ENCODE measurements around the gene MAPKAP1.

MAPKAP1 gene

GRCh38 chr9:125466411-125466810 lies 240.6 kb downstream of the MAPKAP1 start:
- TF ChIP-seq, protein P1, sequence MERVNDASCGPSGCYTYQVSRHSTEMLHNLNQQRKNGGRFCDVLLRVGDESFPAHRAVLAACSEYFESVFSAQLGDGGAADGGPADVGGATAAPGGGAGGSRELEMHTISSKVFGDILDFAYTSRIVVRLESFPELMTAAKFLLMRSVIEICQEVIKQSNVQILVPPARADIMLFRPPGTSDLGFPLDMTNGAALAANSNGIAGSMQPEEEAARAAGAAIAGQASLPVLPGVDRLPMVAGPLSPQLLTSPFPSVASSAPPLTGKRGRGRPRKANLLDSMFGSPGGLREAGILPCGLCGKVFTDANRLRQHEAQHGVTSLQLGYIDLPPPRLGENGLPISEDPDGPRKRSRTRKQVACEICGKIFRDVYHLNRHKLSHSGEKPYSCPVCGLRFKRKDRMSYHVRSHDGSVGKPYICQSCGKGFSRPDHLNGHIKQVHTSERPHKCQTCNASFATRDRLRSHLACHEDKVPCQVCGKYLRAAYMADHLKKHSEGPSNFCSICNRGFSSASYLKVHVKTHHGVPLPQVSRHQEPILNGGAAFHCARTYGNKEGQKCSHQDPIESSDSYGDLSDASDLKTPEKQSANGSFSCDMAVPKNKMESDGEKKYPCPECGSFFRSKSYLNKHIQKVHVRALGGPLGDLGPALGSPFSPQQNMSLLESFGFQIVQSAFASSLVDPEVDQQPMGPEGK (CRISPR knock-in tag; IDR thresholded peaks at IDR 0.05; ENCODE audit: borderline replicate concordance) = no peak
- ATAC-seq = no peak

DNA sequence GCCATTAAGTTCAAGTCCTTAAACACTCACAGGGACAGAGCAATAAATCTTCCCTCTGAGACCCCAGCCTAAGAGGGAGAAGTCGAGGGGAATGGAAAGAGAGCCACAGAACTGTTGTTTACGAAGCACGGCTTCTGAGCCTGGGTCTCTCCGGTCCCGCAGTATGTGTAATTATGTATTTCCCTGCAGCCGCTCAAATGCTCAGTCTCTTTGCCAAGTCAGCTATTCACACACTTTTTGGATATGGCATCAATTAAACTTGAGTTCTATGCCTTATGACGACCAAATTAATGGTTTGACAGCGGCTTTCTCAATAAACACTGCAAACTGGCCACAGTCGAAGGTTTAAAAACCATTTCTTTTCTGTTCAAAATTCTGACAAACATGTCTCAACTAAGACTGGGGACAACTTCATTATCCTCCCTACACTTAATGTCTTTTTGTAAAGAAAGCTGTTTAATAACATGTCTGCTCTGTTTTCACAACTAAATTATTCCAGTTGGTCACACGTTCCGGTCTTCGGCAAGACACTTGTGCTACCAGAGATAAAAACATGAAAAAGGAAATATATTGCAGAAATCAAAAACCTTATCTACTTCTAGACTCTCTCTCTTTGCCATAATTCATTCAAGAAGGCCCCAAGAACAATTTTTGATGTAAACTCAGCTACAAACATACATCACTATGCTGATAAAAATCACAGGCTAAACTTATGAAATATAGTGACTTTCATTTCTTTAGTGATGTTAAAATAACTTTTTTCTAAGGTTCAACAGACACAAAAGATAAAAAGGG lies 242.2 kb downstream of the MAPKAP1 start:
- ATAC-seq = no peak
- TF ChIP-seq CSDC2 (CRISPR knock-in tag; IDR thresholded peaks at IDR 0.05) = no peak
- TF ChIP-seq, protein P2, sequence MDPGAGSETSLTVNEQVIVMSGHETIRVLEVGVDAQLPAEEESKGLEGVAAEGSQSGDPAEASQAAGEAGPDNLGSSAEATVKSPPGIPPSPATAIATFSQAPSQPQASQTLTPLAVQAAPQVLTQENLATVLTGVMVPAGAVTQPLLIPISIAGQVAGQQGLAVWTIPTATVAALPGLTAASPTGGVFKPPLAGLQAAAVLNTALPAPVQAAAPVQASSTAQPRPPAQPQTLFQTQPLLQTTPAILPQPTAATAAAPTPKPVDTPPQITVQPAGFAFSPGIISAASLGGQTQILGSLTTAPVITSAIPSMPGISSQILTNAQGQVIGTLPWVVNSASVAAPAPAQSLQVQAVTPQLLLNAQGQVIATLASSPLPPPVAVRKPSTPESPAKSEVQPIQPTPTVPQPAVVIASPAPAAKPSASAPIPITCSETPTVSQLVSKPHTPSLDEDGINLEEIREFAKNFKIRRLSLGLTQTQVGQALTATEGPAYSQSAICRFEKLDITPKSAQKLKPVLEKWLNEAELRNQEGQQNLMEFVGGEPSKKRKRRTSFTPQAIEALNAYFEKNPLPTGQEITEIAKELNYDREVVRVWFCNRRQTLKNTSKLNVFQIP (CRISPR knock-in tag; IDR thresholded peaks at IDR 0.05; ENCODE audit: borderline replicate concordance, low read depth) = no peak
- no peak for TF ChIP-seq ARNTL (CRISPR knock-in tag; IDR thresholded peaks at IDR 0.05; ENCODE audit: borderline replicate concordance, low read depth)
- TF ChIP-seq GLIS3 (CRISPR knock-in tag; IDR thresholded peaks at IDR 0.05) = no peak
- TF ChIP-seq PPARA (CRISPR knock-in tag; IDR thresholded peaks at IDR 0.05; ENCODE audit: borderline replicate concordance) = no peak
- TF ChIP-seq, protein P1 (CRISPR knock-in tag; IDR thresholded peaks at IDR 0.05; ENCODE audit: borderline replicate concordance) = no peak
- TF ChIP-seq OSR1 (CRISPR knock-in tag; IDR thresholded peaks at IDR 0.05) = no peak
- no peak for TF ChIP-seq SNAI2 (CRISPR knock-in tag; IDR thresholded peaks at IDR 0.05)

DNA sequence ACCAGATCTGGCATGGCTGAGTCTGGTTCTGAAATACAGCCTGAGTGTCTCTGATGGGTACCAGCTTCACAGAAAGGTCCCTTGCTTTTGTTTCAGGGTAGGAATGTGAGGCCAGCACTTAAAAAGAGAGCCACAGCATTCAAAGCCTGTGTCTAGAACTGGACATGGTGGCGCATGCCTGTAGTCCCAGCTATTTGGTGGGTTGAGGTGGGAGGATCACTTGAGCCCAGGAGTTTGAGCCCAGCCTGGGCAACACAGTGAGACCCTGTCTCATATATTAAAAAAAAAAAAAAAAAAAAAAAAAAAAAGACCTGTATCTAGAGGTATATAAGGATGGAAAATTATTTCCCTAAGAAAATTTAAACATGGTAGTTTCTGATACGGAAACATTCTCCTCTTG lies 243.1 kb downstream of the MAPKAP1 start:
- TF ChIP-seq PPARA (CRISPR knock-in tag; IDR thresholded peaks at IDR 0.05; ENCODE audit: borderline replicate concordance) (no peak), CREB5 (CRISPR knock-in tag; IDR thresholded peaks at IDR 0.05; ENCODE audit: low read depth) (no peak), GLIS3 (CRISPR knock-in tag; IDR thresholded peaks at IDR 0.05) (no peak), ISL1 (CRISPR knock-in tag; IDR thresholded peaks at IDR 0.05) (no peak), SNAI2 (CRISPR knock-in tag; IDR thresholded peaks at IDR 0.05) (no peak), ARNTL (CRISPR knock-in tag; IDR thresholded peaks at IDR 0.05; ENCODE audit: borderline replicate concordance, low read depth) (no peak), ZFP3 (CRISPR knock-in tag; IDR thresholded peaks at IDR 0.05) (no peak), ZFP30 (CRISPR knock-in tag; IDR thresholded peaks at IDR 0.05) (no peak), ZC3H10 (CRISPR knock-in tag; IDR thresholded peaks at IDR 0.05) (no peak), OSR1 (CRISPR knock-in tag; IDR thresholded peaks at IDR 0.05) (no peak), ZNF565 (CRISPR knock-in tag; conservative IDR thresholded peaks at IDR 0.05; ENCODE audit: low read depth) (no peak), RARB (CRISPR knock-in tag; IDR thresholded peaks at IDR 0.05) (no peak)
- TF ChIP-seq, protein P3, sequence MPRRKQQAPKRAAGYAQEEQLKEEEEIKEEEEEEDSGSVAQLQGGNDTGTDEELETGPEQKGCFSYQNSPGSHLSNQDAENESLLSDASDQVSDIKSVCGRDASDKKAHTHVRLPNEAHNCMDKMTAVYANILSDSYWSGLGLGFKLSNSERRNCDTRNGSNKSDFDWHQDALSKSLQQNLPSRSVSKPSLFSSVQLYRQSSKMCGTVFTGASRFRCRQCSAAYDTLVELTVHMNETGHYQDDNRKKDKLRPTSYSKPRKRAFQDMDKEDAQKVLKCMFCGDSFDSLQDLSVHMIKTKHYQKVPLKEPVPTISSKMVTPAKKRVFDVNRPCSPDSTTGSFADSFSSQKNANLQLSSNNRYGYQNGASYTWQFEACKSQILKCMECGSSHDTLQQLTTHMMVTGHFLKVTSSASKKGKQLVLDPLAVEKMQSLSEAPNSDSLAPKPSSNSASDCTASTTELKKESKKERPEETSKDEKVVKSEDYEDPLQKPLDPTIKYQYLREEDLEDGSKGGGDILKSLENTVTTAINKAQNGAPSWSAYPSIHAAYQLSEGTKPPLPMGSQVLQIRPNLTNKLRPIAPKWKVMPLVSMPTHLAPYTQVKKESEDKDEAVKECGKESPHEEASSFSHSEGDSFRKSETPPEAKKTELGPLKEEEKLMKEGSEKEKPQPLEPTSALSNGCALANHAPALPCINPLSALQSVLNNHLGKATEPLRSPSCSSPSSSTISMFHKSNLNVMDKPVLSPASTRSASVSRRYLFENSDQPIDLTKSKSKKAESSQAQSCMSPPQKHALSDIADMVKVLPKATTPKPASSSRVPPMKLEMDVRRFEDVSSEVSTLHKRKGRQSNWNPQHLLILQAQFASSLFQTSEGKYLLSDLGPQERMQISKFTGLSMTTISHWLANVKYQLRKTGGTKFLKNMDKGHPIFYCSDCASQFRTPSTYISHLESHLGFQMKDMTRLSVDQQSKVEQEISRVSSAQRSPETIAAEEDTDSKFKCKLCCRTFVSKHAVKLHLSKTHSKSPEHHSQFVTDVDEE (CRISPR knock-in tag; IDR thresholded peaks at IDR 0.05) = no peak
- TF ChIP-seq, protein P4, sequence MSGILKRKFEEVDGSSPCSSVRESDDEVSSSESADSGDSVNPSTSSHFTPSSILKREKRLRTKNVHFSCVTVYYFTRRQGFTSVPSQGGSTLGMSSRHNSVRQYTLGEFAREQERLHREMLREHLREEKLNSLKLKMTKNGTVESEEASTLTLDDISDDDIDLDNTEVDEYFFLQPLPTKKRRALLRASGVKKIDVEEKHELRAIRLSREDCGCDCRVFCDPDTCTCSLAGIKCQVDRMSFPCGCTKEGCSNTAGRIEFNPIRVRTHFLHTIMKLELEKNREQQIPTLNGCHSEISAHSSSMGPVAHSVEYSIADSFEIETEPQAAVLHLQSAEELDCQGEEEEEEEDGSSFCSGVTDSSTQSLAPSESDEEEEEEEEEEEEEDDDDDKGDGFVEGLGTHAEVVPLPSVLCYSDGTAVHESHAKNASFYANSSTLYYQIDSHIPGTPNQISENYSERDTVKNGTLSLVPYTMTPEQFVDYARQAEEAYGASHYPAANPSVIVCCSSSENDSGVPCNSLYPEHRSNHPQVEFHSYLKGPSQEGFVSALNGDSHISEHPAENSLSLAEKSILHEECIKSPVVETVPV (CRISPR knock-in tag; IDR thresholded peaks at IDR 0.05) = no peak
- TF ChIP-seq, protein P2 (CRISPR knock-in tag; IDR thresholded peaks at IDR 0.05; ENCODE audit: borderline replicate concordance, low read depth) = no peak

More for the DNA sequence above, 243.1 kb downstream of the MAPKAP1 start:
- ATAC-seq = peak; percentile 32; the same call in 1 of the 3 replicates
